Astrocyte (in vitro differentiated cells and primary cell): ENCODE data around the gene INPP4B. TPM values are rescaled to one million over a fixed set of nuclear protein-coding genes. Genes with fewer than 3 reads are reported as not detected.

Experiments used
- DNase-seq: peaks from one replicate; pipeline ENCODE4 v3.0.0-alpha.2; 2010; ENCODE audit warnings: low read depth
- FAIRE-seq: peaks from 2 replicates; lab custom pipeline; 2011; peaks lifted over from hg19 to GRCh38; lab: Jason Lieb, UNC
- H2AFZ ChIP-seq: 2 replicates; pipeline ENCODE4 v1.6.0; 2012; ENCODE audit warnings: low read depth, low read length, inconsistent platforms
- H3K27ac ChIP-seq: 2 replicates; pipeline ENCODE4 v1.5.1; 2011; ENCODE audit warnings: low read depth, low read length, inconsistent platforms
- H3K27me3 ChIP-seq: 2 replicates; pipeline ENCODE4 v1.6.0; 2011; ENCODE audit warnings: low read length, inconsistent platforms; ENCODE audit not compliant: insufficient read depth
- H3K36me3 ChIP-seq: 2 replicates; pipeline ENCODE4 v1.5.1; 2011; ENCODE audit warnings: low read length, inconsistent platforms; ENCODE audit not compliant: insufficient read depth
- H3K4me1 ChIP-seq: 2 replicates; pipeline ENCODE4 v1.5.1; 2011; ENCODE audit warnings: low read length, inconsistent platforms; ENCODE audit not compliant: insufficient read depth
- H3K4me2 ChIP-seq: 2 replicates; pipeline ENCODE4 v1.6.0; 2012; ENCODE audit warnings: low read length, inconsistent platforms
- H3K4me3 ChIP-seq: 2 replicates; pipeline ENCODE4 v1.5.1; 2011; ENCODE audit warnings: low read depth, mild to moderate bottlenecking, low read length, inconsistent platforms; ENCODE audit not compliant: insufficient read depth
- H3K79me2 ChIP-seq: 2 replicates; pipeline ENCODE4 v1.6.0; 2012; ENCODE audit warnings: mild to moderate bottlenecking, low read length, inconsistent platforms; ENCODE audit not compliant: insufficient read depth
- H3K9ac ChIP-seq: 2 replicates; pipeline ENCODE4 v1.6.0; 2012; ENCODE audit warnings: mild to moderate bottlenecking, low read length, inconsistent platforms
- H3K9me3 ChIP-seq: 2 replicates; pipeline ENCODE4 v1.5.1; 2012; ENCODE audit warnings: low read depth, mild to moderate bottlenecking, low read length, inconsistent platforms; ENCODE audit not compliant: insufficient read depth
- H4K20me1 ChIP-seq: 2 replicates; pipeline ENCODE4 v1.6.0; 2012; ENCODE audit warnings: low read length, inconsistent platforms; ENCODE audit not compliant: insufficient read depth
- H3K27ac Mint-ChIP-seq: one replicate; pipeline ENCODE4 v1.8.0; 2021; ENCODE audit warnings: mild to moderate bottlenecking, mixed read lengths; ENCODE audit not compliant: unreplicated experiment
- H3K27me3 Mint-ChIP-seq: one replicate; pipeline ENCODE4 v1.8.0; 2021; ENCODE audit warnings: low read depth, mixed read lengths; ENCODE audit not compliant: unreplicated experiment
- H3K36me3 Mint-ChIP-seq: one replicate; pipeline ENCODE4 v1.8.0; 2021; ENCODE audit warnings: low read depth, mixed read lengths; ENCODE audit not compliant: unreplicated experiment
- H3K4me1 Mint-ChIP-seq: one replicate; pipeline ENCODE4 v1.8.0; 2021; ENCODE audit warnings: low read depth, mixed read lengths; ENCODE audit not compliant: unreplicated experiment
- H3K4me3 Mint-ChIP-seq: one replicate; pipeline ENCODE4 v1.8.0; 2021; ENCODE audit warnings: mild to moderate bottlenecking, moderate library complexity, mixed read lengths; ENCODE audit not compliant: unreplicated experiment
- H3K9me3 Mint-ChIP-seq: one replicate; pipeline ENCODE4 v1.8.0; 2021; ENCODE audit warnings: mild to moderate bottlenecking, mixed read lengths; ENCODE audit not compliant: unreplicated experiment
- CTCF ChIP-seq: IDR thresholded peaks from 2 replicates; pipeline ENCODE4 v1.5.1; 2011; ENCODE audit warnings: low read depth, mild to moderate bottlenecking, inconsistent platforms, low read length, moderate library complexity; ENCODE audit not compliant: insufficient read depth
- EZH2 ChIP-seq: IDR thresholded peaks from 2 replicates; pipeline ENCODE4 v1.6.1; 2012; ENCODE audit warnings: mild to moderate bottlenecking, low read length, inconsistent platforms; ENCODE audit not compliant: insufficient read depth
- total RNA-seq: library from RNA; stranded (reverse); gene quantifications from 2 replicates; pipeline ENCODE4 v1.2.1, GENCODE V29; 2021

The INPP4B gene
- total RNA-seq, 1 donor from 2014 or later, result 2.8 TPM

GRCh38 chr4:142815834-142816233, 30.3 kb downstream of the INPP4B start:
- Histone ChIP-seq H3K4me3 (no peak overlapping the region), H3K36me3 (no peaks in the 10 kb centered on the region), H3K4me1 (peaks cover 24% of the 10 kb centered on the region), H4K20me1 (no peaks in the 10 kb centered on the region), H3K27ac (peak overlapping the region; percentile 34), H3K9ac (peak overlapping the region; percentile 20), H3K9me3 (no peaks in the 10 kb centered on the region), H3K4me2 (peak overlapping the region; percentile 5), H3K79me2 (no peaks in the 10 kb centered on the region), H3K27me3 (no peaks in the 10 kb centered on the region), H2AFZ (no peak overlapping the region)
- H3K27me3 Mint-ChIP-seq, result no peaks in the 10 kb centered on the region
- TF ChIP-seq CTCF, result no peak
- TF ChIP-seq EZH2, result no peak
- no peaks in the 10 kb centered on the region for H3K9me3 Mint-ChIP-seq
- DNase-seq, result peak; percentile 81
- peak overlapping the region; percentile 90 for H3K27ac Mint-ChIP-seq
- peaks cover 29% of the 10 kb centered on the region for H3K4me1 Mint-ChIP-seq
- no peaks in the 10 kb centered on the region for H3K36me3 Mint-ChIP-seq
- FAIRE-seq, result no peak
- no peak overlapping the region for H3K4me3 Mint-ChIP-seq

- no peaks in the 10 kb centered on the region for H3K9me3 Mint-ChIP-seq
- Histone ChIP-seq H3K27ac (no peak overlapping the region), H3K4me1 (peaks cover 18% of the 10 kb centered on the region), H3K4me3 (no peak overlapping the region), H3K27me3 (no peaks in the 10 kb centered on the region), H3K79me2 (no peaks in the 10 kb centered on the region), H3K9ac (no peak overlapping the region), H3K36me3 (no peaks in the 10 kb centered on the region), H2AFZ (no peak overlapping the region), H4K20me1 (no peaks in the 10 kb centered on the region), H3K9me3 (no peaks in the 10 kb centered on the region), H3K4me2 (no peak overlapping the region)
- no peak for TF ChIP-seq CTCF
- no peak for TF ChIP-seq EZH2
- no peak overlapping the region for H3K27ac Mint-ChIP-seq
- peaks cover 23% of the 10 kb centered on the region for H3K4me1 Mint-ChIP-seq
- H3K27me3 Mint-ChIP-seq, result no peaks in the 10 kb centered on the region
- H3K36me3 Mint-ChIP-seq, result no peaks in the 10 kb centered on the region
- FAIRE-seq (no peak), DNase-seq (no peak)
- H3K4me3 Mint-ChIP-seq, result no peak overlapping the region
These were observed 32.7 kb downstream of the INPP4B start for GRCh38 chr4:142813388-142813787.

GRCh38 chr4:142812091-142812490, 34.0 kb downstream of the INPP4B start:
- no peaks in the 10 kb centered on the region for H3K79me2 ChIP-seq
- H4K20me1 ChIP-seq, result no peaks in the 10 kb centered on the region
- Mint-ChIP-seq H3K36me3 (no peaks in the 10 kb centered on the region), H3K27me3 (no peaks in the 10 kb centered on the region), H3K9me3 (no peaks in the 10 kb centered on the region), H3K4me3 (no peak overlapping the region), H3K4me1 (peaks cover 11% of the 10 kb centered on the region), H3K27ac (no peak overlapping the region)
- TF ChIP-seq CTCF (no peak), EZH2 (no peak)
- peaks cover 6% of the 10 kb centered on the region for H3K4me1 ChIP-seq
- no peak overlapping the region for H3K27ac ChIP-seq
- H3K4me2 ChIP-seq, result no peak overlapping the region
- no peak for FAIRE-seq
- H3K36me3 ChIP-seq, result no peaks in the 10 kb centered on the region
- H3K9ac ChIP-seq, result no peak overlapping the region
- H2AFZ ChIP-seq, result no peak overlapping the region
- peak; percentile 62 for DNase-seq
- no peaks in the 10 kb centered on the region for H3K9me3 ChIP-seq
- H3K27me3 ChIP-seq, result no peaks in the 10 kb centered on the region
- H3K4me3 ChIP-seq, result no peak overlapping the region
